Tibial nerve (tissue), 4 donors: ENCODE data around the gene FBXL7.

ENCODE experiments used
- EP300 ChIP-seq, 2 donors: sonication (generic); formaldehyde crosslinking; IDR thresholded peaks; one replicate each; pipeline ENCODE4 v1.6.1; 2017; ENCODE audit warnings: antibody characterized with exemption in 2 of 2, mild to moderate bottlenecking in 1 of 2
- POLR2A ChIP-seq, 2 donors: fragments of 450-650 bp; IDR thresholded peaks; one replicate each; pipeline ENCODE4 v1.6.1; 2017; ENCODE audit warnings: antibody characterized with exemption in 2 of 2, mild to moderate bottlenecking in 2 of 2, moderate library complexity in 2 of 2
- TF ChIP-seq, protein P1 (sequence below), 5 experiments: fragments of 200-600 bp in 3 of 5; fragments of 450-650 bp in 2 of 5; sonication (generic) in 3 of 5; IDR thresholded peaks; one replicate each; pipeline ENCODE4 v1.5.1; 2016 to 2019; ENCODE audit warnings: antibody characterized with exemption in 5 of 5, mild to moderate bottlenecking in 3 of 5, moderate library complexity in 2 of 5

DNA sequence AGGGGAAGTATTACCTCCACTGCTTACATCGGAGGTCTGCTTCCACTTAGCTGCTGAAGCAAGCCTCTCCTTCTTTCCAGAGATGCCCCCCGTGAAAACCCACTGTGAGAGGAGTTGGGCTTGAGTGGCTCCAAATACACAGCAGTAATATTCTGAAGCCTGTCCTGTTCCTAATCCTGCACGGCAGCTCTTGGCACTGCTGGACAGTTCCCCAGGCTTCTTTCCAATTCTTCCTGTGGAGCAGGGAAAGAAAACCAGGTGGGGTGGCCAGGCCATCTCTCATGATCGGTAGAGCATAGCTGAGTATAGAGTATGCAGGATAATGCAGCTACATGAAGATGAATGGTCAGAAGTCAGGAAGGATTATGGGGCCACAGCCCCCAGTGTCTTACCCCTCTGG is 344.3 kb downstream of the FBXL7 start:
- TF ChIP-seq, protein P1, sequence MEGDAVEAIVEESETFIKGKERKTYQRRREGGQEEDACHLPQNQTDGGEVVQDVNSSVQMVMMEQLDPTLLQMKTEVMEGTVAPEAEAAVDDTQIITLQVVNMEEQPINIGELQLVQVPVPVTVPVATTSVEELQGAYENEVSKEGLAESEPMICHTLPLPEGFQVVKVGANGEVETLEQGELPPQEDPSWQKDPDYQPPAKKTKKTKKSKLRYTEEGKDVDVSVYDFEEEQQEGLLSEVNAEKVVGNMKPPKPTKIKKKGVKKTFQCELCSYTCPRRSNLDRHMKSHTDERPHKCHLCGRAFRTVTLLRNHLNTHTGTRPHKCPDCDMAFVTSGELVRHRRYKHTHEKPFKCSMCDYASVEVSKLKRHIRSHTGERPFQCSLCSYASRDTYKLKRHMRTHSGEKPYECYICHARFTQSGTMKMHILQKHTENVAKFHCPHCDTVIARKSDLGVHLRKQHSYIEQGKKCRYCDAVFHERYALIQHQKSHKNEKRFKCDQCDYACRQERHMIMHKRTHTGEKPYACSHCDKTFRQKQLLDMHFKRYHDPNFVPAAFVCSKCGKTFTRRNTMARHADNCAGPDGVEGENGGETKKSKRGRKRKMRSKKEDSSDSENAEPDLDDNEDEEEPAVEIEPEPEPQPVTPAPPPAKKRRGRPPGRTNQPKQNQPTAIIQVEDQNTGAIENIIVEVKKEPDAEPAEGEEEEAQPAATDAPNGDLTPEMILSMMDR (IDR thresholded peaks at IDR 0.05), result no peak
- no peak for TF ChIP-seq POLR2A (IDR thresholded peaks at IDR 0.05)
- TF ChIP-seq EP300 (IDR thresholded peaks at IDR 0.05), result no peak
